Liver (tissue), 9 donors: Measurements from ENCODE around the gene CLIC1. TPM values are rescaled to one million over a fixed set of nuclear protein-coding genes. Genes with fewer than 3 reads are reported as not detected.
A peak's percentile ranks its signal among the peaks of the same experiment; 100 is the strongest.

Experiments
- DNase-seq: peaks from one replicate; pipeline ENCODE4 v3.0.0-alpha.2; 2017; ENCODE audit warnings: low spot score
- H3K27ac ChIP-seq, 2 donors: one replicate each; pipeline ENCODE4 v1.7.0; 2013; ENCODE audit warnings: inconsistent platforms in 2 of 2, low read length in 2 of 2, control low read depth in 1 of 2, low read depth in 1 of 2, mild to moderate bottlenecking in 1 of 2
- H3K27me3 ChIP-seq, 4 donors: one replicate each; pipeline versions ENCODE4 v1.6.1 to v1.7.0; 2013; ENCODE audit warnings: low read length in 3 of 4, inconsistent platforms in 1 of 4, mild to moderate bottlenecking in 1 of 4, moderate library complexity in 1 of 4; ENCODE audit not compliant: control insufficient read depth in 4 of 4, insufficient read depth in 4 of 4
- H3K36me3 ChIP-seq, 4 donors: one replicate each; pipeline versions ENCODE4 v1.6.1 to v1.7.0; 2013; ENCODE audit warnings: low read length in 3 of 4, mild to moderate bottlenecking in 3 of 4, low read depth in 1 of 4, moderate library complexity in 1 of 4; ENCODE audit not compliant: control insufficient read depth in 4 of 4, insufficient read depth in 3 of 4
- H3K4me1 ChIP-seq, 4 donors: one replicate each; pipeline versions ENCODE4 v1.6.1 to v1.7.0; 2013; ENCODE audit warnings: low read length in 3 of 4, mild to moderate bottlenecking in 3 of 4, moderate library complexity in 1 of 4; ENCODE audit not compliant: control insufficient read depth in 4 of 4, insufficient read depth in 4 of 4
- H3K4me3 ChIP-seq, 3 donors: one replicate each; pipeline versions ENCODE4 v1.6.1 to v1.7.0; 2013; ENCODE audit warnings: low read length in 3 of 3, control low read depth in 1 of 3, low read depth in 1 of 3, mild to moderate bottlenecking in 1 of 3
- H3K9ac ChIP-seq, 2 donors: one replicate each; pipeline ENCODE4 v1.7.0; 2013; ENCODE audit warnings: low read length in 2 of 2, mild to moderate bottlenecking in 2 of 2, moderate library complexity in 2 of 2, control low read depth in 1 of 2, low read depth in 1 of 2
- H3K9me3 ChIP-seq, 4 donors: one replicate each; pipeline versions ENCODE4 v1.6.1 to v1.7.0; 2013; ENCODE audit warnings: low read length in 3 of 4; ENCODE audit not compliant: control insufficient read depth in 4 of 4
- FOXA2 ChIP-seq: IDR thresholded peaks from 2 replicates; pipeline ENCODE4 v1.6.1; 2016; ENCODE audit warnings: antibody characterized with exemption
- HNF4A ChIP-seq, 2 donors: conservative IDR thresholded peaks; 2 replicates each; pipeline ENCODE4 v1.6.1; 2016; ENCODE audit warnings: antibody characterized with exemption in 2 of 2, mild to moderate bottlenecking in 2 of 2
- JUND ChIP-seq, 2 donors: IDR thresholded peaks; 2 replicates each; pipeline ENCODE4 v1.6.1; 2016; ENCODE audit warnings: antibody characterized with exemption in 2 of 2
- NR2F2 ChIP-seq: IDR thresholded peaks from 2 replicates; pipeline ENCODE4 v1.6.1; 2016; ENCODE audit warnings: antibody characterized with exemption
- RAD21 ChIP-seq, 2 donors: IDR thresholded peaks; 2 replicates each; pipeline ENCODE4 v1.6.1; 2016; ENCODE audit warnings: antibody characterized with exemption in 2 of 2, mild to moderate bottlenecking in 2 of 2
- RXRA ChIP-seq, 2 donors: IDR thresholded peaks; 2 replicates each; pipeline ENCODE4 v1.6.1; 2017 to 2018; ENCODE audit warnings: antibody characterized with exemption in 2 of 2, mild to moderate bottlenecking in 1 of 2
- SP1 ChIP-seq: IDR thresholded peaks from 2 replicates; pipeline ENCODE4 v1.6.1; 2018; ENCODE audit warnings: antibody characterized with exemption, mild to moderate bottlenecking
- TAF1 ChIP-seq: conservative IDR thresholded peaks from 2 replicates; pipeline ENCODE4 v1.6.1; 2016; ENCODE audit warnings: antibody characterized with exemption, mild to moderate bottlenecking
- WGBS: extraction: QIAGEN DNeasy Blood & Tissue Kit; methylation state at CpG from one replicate; pipeline ENCODE4 v1.1.7; 2013; 5-methylcytosine and 5-hydroxymethylcytosine counted together
- polyA plus RNA-seq, 2 donors: library from polyadenylated mRNA; stranded (reverse) in 1 of 2; unstranded in 1 of 2; fragments of 200-250 nt in 1 of 2; fragments of >200 nt in 1 of 2; fragmentation: Nextera tagmentation in 1 of 2; extraction: Ambion mirVana in 1 of 2; gene quantifications; one replicate each; pipeline versions ENCODE4 v1.2.1 to v1.2.3, GENCODE V29; 2013 to 2015
- total RNA-seq, 2 donors: library from RNA; depleted of rRNA; stranded (reverse); fragments of >200 nt; gene quantifications; one replicate each; pipeline ENCODE4 v1.2.3, GENCODE V29; 2014
- TF ChIP-seq, protein P1 (sequence below): IDR thresholded peaks from 2 replicates; pipeline ENCODE4 v1.6.1; 2016; ENCODE audit warnings: antibody characterized with exemption
- TF ChIP-seq, protein P2 (sequence below): IDR thresholded peaks from 2 replicates; pipeline ENCODE4 v1.6.1; 2016; ENCODE audit warnings: antibody characterized with exemption
- TF ChIP-seq, protein P3 (sequence below): IDR thresholded peaks from 2 replicates; pipeline ENCODE4 v1.6.1; 2016; ENCODE audit warnings: antibody characterized with exemption
- TF ChIP-seq, protein P4 (sequence below): IDR thresholded peaks from 2 replicates; pipeline ENCODE4 v1.6.1; 2016; ENCODE audit warnings: antibody characterized with exemption, mild to moderate bottlenecking
- donor health status: healthy.
- donor health status: healthy.
- donor health status: healthy.
- donor health status: healthy.
- donor health status: healthy.

Gene CLIC1
- total and polyA plus RNA-seq, 4 donors = 56.5 to 124 (median 64.5) TPM

DNA sequence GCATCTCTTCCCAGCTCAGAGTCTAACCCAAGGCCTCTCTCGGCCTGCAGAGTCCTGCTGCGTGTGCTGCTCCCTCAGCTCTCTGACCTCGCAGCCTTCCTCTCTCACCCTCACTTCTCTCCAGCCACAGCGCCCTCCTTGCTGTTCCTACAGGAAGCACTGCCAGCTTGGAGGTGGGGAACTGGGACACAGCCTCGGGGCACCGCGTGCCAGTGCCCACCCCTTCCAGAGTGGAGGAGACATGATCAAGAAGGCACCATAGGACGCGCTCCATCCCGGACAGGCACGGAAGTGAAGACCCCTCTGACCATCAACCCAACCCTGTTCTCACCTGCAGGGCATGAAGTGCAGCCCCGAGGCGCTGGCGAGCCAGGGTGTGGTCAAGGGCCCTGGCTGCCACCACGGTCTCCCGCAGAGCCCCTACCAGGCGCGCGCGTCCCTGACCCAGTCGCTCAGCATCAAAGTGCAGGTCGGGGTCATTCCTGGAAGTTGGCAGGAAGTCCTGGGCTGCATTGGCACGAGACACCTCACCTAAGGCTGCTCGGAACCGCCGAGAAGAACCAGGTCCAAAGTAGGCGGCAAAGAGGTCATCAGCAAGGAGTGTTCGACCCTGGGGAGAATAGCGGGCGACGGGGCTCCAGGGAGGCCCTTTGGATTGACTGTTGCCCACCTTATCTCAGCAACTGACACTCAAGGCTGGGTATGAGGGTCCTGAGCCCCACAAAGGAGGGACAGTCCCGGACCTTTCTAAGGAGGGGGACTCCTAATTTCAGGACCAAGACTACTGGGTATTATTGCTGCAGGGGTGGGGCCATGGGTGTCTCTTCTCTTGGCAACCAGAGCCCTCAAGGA, 39.5 kb upstream of the CLIC1 start:
- 62% methylated on average over 32 of the region's 32 CpGs for WGBS
- H3K9ac ChIP-seq = no peak overlapping the region
- H3K27me3 ChIP-seq = no peaks in the 10 kb centered on the region
- no peak overlapping the region for H3K4me3 ChIP-seq
- DNase-seq = no peak
- H3K4me1 ChIP-seq = peaks cover 9 to 46% (median 31%) of the 10 kb centered on the region in 4 donors
- H3K36me3 ChIP-seq = peaks cover 0 to 14% (median 5%) of the 10 kb centered on the region in 4 donors
- peak overlapping the region; percentile 67 to 71 for H3K27ac ChIP-seq
- TF ChIP-seq TAF1 = no peak
- peak; percentile 48 to 66 for TF ChIP-seq HNF4A (conservative IDR thresholded peaks at IDR 0.05)
- peak; percentile 47 to 56 for TF ChIP-seq RXRA (IDR thresholded peaks at IDR 0.05)
- peak; percentile 26 for TF ChIP-seq SP1
- H3K9me3 ChIP-seq = no peaks in the 10 kb centered on the region

DNA sequence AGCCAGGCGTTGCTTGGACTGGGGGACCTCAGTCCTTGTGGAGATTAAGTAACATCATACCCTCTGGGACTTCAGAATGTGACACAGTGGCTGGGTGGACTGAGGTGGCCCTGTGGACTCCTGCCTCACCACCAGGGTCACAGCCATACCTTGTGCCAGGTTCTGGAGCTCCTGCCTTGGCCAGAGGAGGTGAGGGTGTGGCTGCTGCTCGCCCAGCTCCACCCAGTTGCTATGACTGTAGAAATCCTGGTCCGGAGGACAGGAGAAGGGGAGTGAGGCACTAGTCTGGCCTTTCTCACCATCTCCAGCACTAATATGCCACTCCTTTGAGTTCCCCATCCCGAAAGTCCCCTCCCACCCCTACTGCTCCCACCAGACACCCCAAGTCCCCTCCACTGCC, 38.9 kb upstream of the CLIC1 start:
- Histone ChIP-seq H3K27me3 (no peaks in the 10 kb centered on the region), H3K27ac (peak overlapping the region in 1 of 2 donors; percentile 18), H3K4me3 (no peak overlapping the region), H3K9ac (no peak overlapping the region), H3K4me1 (peaks cover 9 to 46% (median 31%) of the 10 kb centered on the region in 4 donors), H3K36me3 (peaks cover 0 to 8% (median 4%) of the 10 kb centered on the region in 4 donors), H3K9me3 (no peaks in the 10 kb centered on the region)
- no peak for TF ChIP-seq JUND (IDR thresholded peaks at IDR 0.05)
- peak in 1 of 2 donors; percentile 4 for TF ChIP-seq HNF4A (conservative IDR thresholded peaks at IDR 0.05)
- no peak for TF ChIP-seq TAF1
- no peak for TF ChIP-seq RAD21 (IDR thresholded peaks at IDR 0.05)
- DNase-seq = no peak
- 67% methylated on average over 4 of the region's 4 CpGs for WGBS

DNA sequence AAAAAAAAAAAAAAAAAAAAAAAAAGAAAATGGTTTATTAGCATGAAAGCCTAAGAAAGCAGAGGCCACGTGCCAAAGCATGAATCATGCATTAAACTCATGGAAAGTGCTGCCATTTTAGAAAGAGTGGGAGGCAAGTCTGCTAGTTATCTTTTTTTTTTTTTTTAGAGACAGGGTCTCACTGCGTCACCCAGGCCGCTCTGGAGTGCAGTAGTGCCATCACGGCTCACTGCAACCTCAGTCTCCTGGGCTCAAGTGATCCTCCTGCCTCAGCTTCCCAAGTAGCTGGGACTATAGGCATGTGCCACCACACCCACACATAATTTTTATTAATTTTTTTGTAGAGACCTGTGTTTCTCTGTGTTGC, 35.6 kb upstream of the CLIC1 start:
- H3K4me1 ChIP-seq = peaks cover 9 to 28% (median 19%) of the 10 kb centered on the region in 4 donors
- 82% methylated on average over 4 of the region's 4 CpGs for WGBS

More for the DNA sequence above, 35.6 kb upstream of the CLIC1 start:
- Histone ChIP-seq H3K27me3 (no peaks in the 10 kb centered on the region), H3K36me3 (no peaks in the 10 kb centered on the region), H3K9ac (no peak overlapping the region), H3K9me3 (no peaks in the 10 kb centered on the region), H3K4me3 (no peak overlapping the region), H3K27ac (no peak overlapping the region)
- no peak for DNase-seq
- TF ChIP-seq, protein P1, sequence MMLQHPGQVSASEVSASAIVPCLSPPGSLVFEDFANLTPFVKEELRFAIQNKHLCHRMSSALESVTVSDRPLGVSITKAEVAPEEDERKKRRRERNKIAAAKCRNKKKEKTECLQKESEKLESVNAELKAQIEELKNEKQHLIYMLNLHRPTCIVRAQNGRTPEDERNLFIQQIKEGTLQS = no peak
- TF ChIP-seq FOXA2 (no peak), TAF1 (no peak), SP1 (no peak), RXRA (IDR thresholded peaks at IDR 0.05) (no peak), NR2F2 (no peak)
- TF ChIP-seq, protein P2, sequence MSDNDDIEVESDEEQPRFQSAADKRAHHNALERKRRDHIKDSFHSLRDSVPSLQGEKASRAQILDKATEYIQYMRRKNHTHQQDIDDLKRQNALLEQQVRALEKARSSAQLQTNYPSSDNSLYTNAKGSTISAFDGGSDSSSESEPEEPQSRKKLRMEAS = no peak
- TF ChIP-seq, protein P3, sequence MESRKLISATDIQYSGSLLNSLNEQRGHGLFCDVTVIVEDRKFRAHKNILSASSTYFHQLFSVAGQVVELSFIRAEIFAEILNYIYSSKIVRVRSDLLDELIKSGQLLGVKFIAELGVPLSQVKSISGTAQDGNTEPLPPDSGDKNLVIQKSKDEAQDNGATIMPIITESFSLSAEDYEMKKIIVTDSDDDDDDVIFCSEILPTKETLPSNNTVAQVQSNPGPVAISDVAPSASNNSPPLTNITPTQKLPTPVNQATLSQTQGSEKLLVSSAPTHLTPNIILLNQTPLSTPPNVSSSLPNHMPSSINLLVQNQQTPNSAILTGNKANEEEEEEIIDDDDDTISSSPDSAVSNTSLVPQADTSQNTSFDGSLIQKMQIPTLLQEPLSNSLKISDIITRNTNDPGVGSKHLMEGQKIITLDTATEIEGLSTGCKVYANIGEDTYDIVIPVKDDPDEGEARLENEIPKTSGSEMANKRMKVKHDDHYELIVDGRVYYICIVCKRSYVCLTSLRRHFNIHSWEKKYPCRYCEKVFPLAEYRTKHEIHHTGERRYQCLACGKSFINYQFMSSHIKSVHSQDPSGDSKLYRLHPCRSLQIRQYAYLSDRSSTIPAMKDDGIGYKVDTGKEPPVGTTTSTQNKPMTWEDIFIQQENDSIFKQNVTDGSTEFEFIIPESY = no peak
- TF ChIP-seq, protein P4, sequence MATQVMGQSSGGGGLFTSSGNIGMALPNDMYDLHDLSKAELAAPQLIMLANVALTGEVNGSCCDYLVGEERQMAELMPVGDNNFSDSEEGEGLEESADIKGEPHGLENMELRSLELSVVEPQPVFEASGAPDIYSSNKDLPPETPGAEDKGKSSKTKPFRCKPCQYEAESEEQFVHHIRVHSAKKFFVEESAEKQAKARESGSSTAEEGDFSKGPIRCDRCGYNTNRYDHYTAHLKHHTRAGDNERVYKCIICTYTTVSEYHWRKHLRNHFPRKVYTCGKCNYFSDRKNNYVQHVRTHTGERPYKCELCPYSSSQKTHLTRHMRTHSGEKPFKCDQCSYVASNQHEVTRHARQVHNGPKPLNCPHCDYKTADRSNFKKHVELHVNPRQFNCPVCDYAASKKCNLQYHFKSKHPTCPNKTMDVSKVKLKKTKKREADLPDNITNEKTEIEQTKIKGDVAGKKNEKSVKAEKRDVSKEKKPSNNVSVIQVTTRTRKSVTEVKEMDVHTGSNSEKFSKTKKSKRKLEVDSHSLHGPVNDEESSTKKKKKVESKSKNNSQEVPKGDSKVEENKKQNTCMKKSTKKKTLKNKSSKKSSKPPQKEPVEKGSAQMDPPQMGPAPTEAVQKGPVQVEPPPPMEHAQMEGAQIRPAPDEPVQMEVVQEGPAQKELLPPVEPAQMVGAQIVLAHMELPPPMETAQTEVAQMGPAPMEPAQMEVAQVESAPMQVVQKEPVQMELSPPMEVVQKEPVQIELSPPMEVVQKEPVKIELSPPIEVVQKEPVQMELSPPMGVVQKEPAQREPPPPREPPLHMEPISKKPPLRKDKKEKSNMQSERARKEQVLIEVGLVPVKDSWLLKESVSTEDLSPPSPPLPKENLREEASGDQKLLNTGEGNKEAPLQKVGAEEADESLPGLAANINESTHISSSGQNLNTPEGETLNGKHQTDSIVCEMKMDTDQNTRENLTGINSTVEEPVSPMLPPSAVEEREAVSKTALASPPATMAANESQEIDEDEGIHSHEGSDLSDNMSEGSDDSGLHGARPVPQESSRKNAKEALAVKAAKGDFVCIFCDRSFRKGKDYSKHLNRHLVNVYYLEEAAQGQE = no peak
